ENCODE results near the gene RPS6KA5.
A peak's percentile ranks its signal among the peaks of the same experiment; 100 is the strongest.
"Not testable (repeated sequence)": the region's sequence is repeated elsewhere in the genome, so short reads cannot be mapped to it uniquely, and the experiment has no call there.

RPS6KA5 gene

GRCh38 chr14:90867501-90867900 lies 192.9 kb downstream of the RPS6KA5 start:
- Histone ChIP-seq H3K9ac (ENCODE audit: low read depth in 1 of 2, low read length in 2 of 2) (no peak overlapping the region), H3K4me1 (ENCODE audit: control insufficient read depth in 1 of 2, insufficient read depth in 2 of 2, low read length in 2 of 2) (peaks cover 0 to 5% of the 10 kb centered on the region in 2 donors), H3K36me3 (ENCODE audit: control insufficient read depth in 1 of 2, insufficient read depth in 2 of 2, low read length in 2 of 2) (peaks cover 1 to 5% of the 10 kb centered on the region in 2 donors), H3K4me3 (ENCODE audit: low read depth in 1 of 2, low read length in 2 of 2) (no peak overlapping the region), H3K9me3 (ENCODE audit: control insufficient read depth in 1 of 2, low read length in 2 of 2) (no peaks in the 10 kb centered on the region), H3K27ac (ENCODE audit: low read depth, low read length) (no peak overlapping the region), H3K27me3 (ENCODE audit: control insufficient read depth in 1 of 2, insufficient read depth in 2 of 2, low read length in 2 of 2) (no peaks in the 10 kb centered on the region)

GRCh38 chr14:90866833-90867232 lies 193.6 kb downstream of the RPS6KA5 start:
- no peak overlapping the region for H3K4me3 ChIP-seq (ENCODE audit: low read depth in 1 of 2, low read length in 2 of 2)
- peaks cover 0 to 3% of the 10 kb centered on the region in 2 donors for H3K4me1 ChIP-seq (ENCODE audit: control insufficient read depth in 1 of 2, insufficient read depth in 2 of 2, low read length in 2 of 2)
- peaks cover 0 to 1% of the 10 kb centered on the region in 2 donors for H3K36me3 ChIP-seq (ENCODE audit: control insufficient read depth in 1 of 2, insufficient read depth in 2 of 2, low read length in 2 of 2)
- no peak overlapping the region for H3K9ac ChIP-seq (ENCODE audit: low read depth in 1 of 2, low read length in 2 of 2)
- H3K27ac ChIP-seq (ENCODE audit: low read depth, low read length) = no peak overlapping the region
- no peaks in the 10 kb centered on the region for H3K27me3 ChIP-seq (ENCODE audit: control insufficient read depth in 1 of 2, insufficient read depth in 2 of 2, low read length in 2 of 2)
- H3K9me3 ChIP-seq (ENCODE audit: control insufficient read depth in 1 of 2, low read length in 2 of 2) = no peaks in the 10 kb centered on the region

GRCh38 chr14:90864741-90865140 lies 195.7 kb downstream of the RPS6KA5 start:
- no peaks in the 10 kb centered on the region for H3K36me3 ChIP-seq (ENCODE audit: control insufficient read depth in 1 of 2, insufficient read depth in 2 of 2, low read length in 2 of 2)
- H3K9ac ChIP-seq (ENCODE audit: low read depth in 1 of 2, low read length in 2 of 2) = no peak overlapping the region
- H3K4me3 ChIP-seq (ENCODE audit: low read depth in 1 of 2, low read length in 2 of 2) = no peak overlapping the region
- H3K27me3 ChIP-seq (ENCODE audit: control insufficient read depth in 1 of 2, insufficient read depth in 2 of 2, low read length in 2 of 2) = no peaks in the 10 kb centered on the region
- H3K27ac ChIP-seq (ENCODE audit: low read depth, low read length) = no peak overlapping the region
- no peaks in the 10 kb centered on the region for H3K4me1 ChIP-seq (ENCODE audit: control insufficient read depth in 1 of 2, insufficient read depth in 2 of 2, low read length in 2 of 2)
- H3K9me3 ChIP-seq (ENCODE audit: control insufficient read depth in 1 of 2, low read length in 2 of 2) = no peaks in the 10 kb centered on the region

- Histone ChIP-seq H3K4me1 (ENCODE audit: control insufficient read depth in 1 of 2, insufficient read depth in 2 of 2, low read length in 2 of 2) (no peaks in the 10 kb centered on the region), H3K4me3 (ENCODE audit: low read depth in 1 of 2, low read length in 2 of 2) (no peak overlapping the region), H3K27ac (ENCODE audit: low read depth, low read length) (no peak overlapping the region), H3K9me3 (ENCODE audit: control insufficient read depth in 1 of 2, low read length in 2 of 2) (no peaks in the 10 kb centered on the region), H3K9ac (ENCODE audit: low read depth in 1 of 2, low read length in 2 of 2) (no peak overlapping the region), H3K27me3 (ENCODE audit: control insufficient read depth in 1 of 2, insufficient read depth in 2 of 2, low read length in 2 of 2) (no peaks in the 10 kb centered on the region), H3K36me3 (ENCODE audit: control insufficient read depth in 1 of 2, insufficient read depth in 2 of 2, low read length in 2 of 2) (no peaks in the 10 kb centered on the region)
These were observed 201.9 kb downstream of the RPS6KA5 start for GRCh38 chr14:90858511-90858910.

GRCh38 chr14:90857866-90858265 lies 202.6 kb downstream of the RPS6KA5 start:
- Histone ChIP-seq H3K4me1 (ENCODE audit: control insufficient read depth in 1 of 2, insufficient read depth in 2 of 2, low read length in 2 of 2) (no peaks in the 10 kb centered on the region), H3K9me3 (ENCODE audit: control insufficient read depth in 1 of 2, low read length in 2 of 2) (no peaks in the 10 kb centered on the region), H3K27ac (ENCODE audit: low read depth, low read length) (no peak overlapping the region), H3K36me3 (ENCODE audit: control insufficient read depth in 1 of 2, insufficient read depth in 2 of 2, low read length in 2 of 2) (no peaks in the 10 kb centered on the region), H3K27me3 (ENCODE audit: control insufficient read depth in 1 of 2, insufficient read depth in 2 of 2, low read length in 2 of 2) (no peaks in the 10 kb centered on the region), H3K4me3 (ENCODE audit: low read depth in 1 of 2, low read length in 2 of 2) (peak overlapping the region in 1 of 2 donors; percentile 5), H3K9ac (ENCODE audit: low read depth in 1 of 2, low read length in 2 of 2) (no peak overlapping the region)

GRCh38 chr14:90856115-90856514 lies 204.3 kb downstream of the RPS6KA5 start:
- not testable (repeated sequence) for H3K27ac ChIP-seq (ENCODE audit: low read depth, low read length); H3K27me3 ChIP-seq (ENCODE audit: control insufficient read depth in 1 of 2, insufficient read depth in 2 of 2, low read length in 2 of 2); H3K36me3 ChIP-seq (ENCODE audit: control insufficient read depth in 1 of 2, insufficient read depth in 2 of 2, low read length in 2 of 2); H3K9me3 ChIP-seq (ENCODE audit: control insufficient read depth in 1 of 2, low read length in 2 of 2); H3K4me1 ChIP-seq (ENCODE audit: control insufficient read depth in 1 of 2, insufficient read depth in 2 of 2, low read length in 2 of 2); H3K4me3 ChIP-seq (ENCODE audit: low read depth in 1 of 2, low read length in 2 of 2); H3K9ac ChIP-seq (ENCODE audit: low read depth in 1 of 2, low read length in 2 of 2)

- Histone ChIP-seq H3K9ac (ENCODE audit: low read depth in 1 of 2, low read length in 2 of 2) (no peak overlapping the region), H3K9me3 (ENCODE audit: control insufficient read depth in 1 of 2, low read length in 2 of 2) (no peaks in the 10 kb centered on the region), H3K36me3 (ENCODE audit: control insufficient read depth in 1 of 2, insufficient read depth in 2 of 2, low read length in 2 of 2) (peaks cover 0 to 5% of the 10 kb centered on the region in 2 donors), H3K27me3 (ENCODE audit: control insufficient read depth in 1 of 2, insufficient read depth in 2 of 2, low read length in 2 of 2) (no peaks in the 10 kb centered on the region), H3K4me1 (ENCODE audit: control insufficient read depth in 1 of 2, insufficient read depth in 2 of 2, low read length in 2 of 2) (no peaks in the 10 kb centered on the region), H3K27ac (ENCODE audit: low read depth, low read length) (no peak overlapping the region), H3K4me3 (ENCODE audit: low read depth in 1 of 2, low read length in 2 of 2) (no peak overlapping the region)
These were observed 207.3 kb downstream of the RPS6KA5 start for GRCh38 chr14:90853116-90853515.

GRCh38 chr14:90851327-90852036 lies 209.0 kb downstream of the RPS6KA5 start:
- H3K4me1 ChIP-seq (ENCODE audit: control insufficient read depth in 1 of 2, insufficient read depth in 2 of 2, low read length in 2 of 2) = no peaks in the 10 kb centered on the region
- no peak overlapping the region for H3K27ac ChIP-seq (ENCODE audit: low read depth, low read length)

GRCh38 chr14:90850487-90850886 lies 210.0 kb downstream of the RPS6KA5 start:
- Histone ChIP-seq H3K9me3 (ENCODE audit: control insufficient read depth in 1 of 2, low read length in 2 of 2) (no peaks in the 10 kb centered on the region), H3K27me3 (ENCODE audit: control insufficient read depth in 1 of 2, insufficient read depth in 2 of 2, low read length in 2 of 2) (no peaks in the 10 kb centered on the region), H3K4me3 (ENCODE audit: low read depth in 1 of 2, low read length in 2 of 2) (no peak overlapping the region), H3K4me1 (ENCODE audit: control insufficient read depth in 1 of 2, insufficient read depth in 2 of 2, low read length in 2 of 2) (no peaks in the 10 kb centered on the region), H3K36me3 (ENCODE audit: control insufficient read depth in 1 of 2, insufficient read depth in 2 of 2, low read length in 2 of 2) (peaks cover 0 to 5% of the 10 kb centered on the region in 2 donors), H3K9ac (ENCODE audit: low read depth in 1 of 2, low read length in 2 of 2) (no peak overlapping the region), H3K27ac (ENCODE audit: low read depth, low read length) (no peak overlapping the region)

More at GRCh38 chr14:90851327-90852036, 209.0 kb downstream of the RPS6KA5 start:
- H3K9me3 ChIP-seq (ENCODE audit: control insufficient read depth in 1 of 2, low read length in 2 of 2) = no peaks in the 10 kb centered on the region
- H3K36me3 ChIP-seq (ENCODE audit: control insufficient read depth in 1 of 2, insufficient read depth in 2 of 2, low read length in 2 of 2) = peaks cover 0 to 5% of the 10 kb centered on the region in 2 donors
- no peak overlapping the region for H3K9ac ChIP-seq (ENCODE audit: low read depth in 1 of 2, low read length in 2 of 2)
- H3K4me3 ChIP-seq (ENCODE audit: low read depth in 1 of 2, low read length in 2 of 2) = no peak overlapping the region
- H3K27me3 ChIP-seq (ENCODE audit: control insufficient read depth in 1 of 2, insufficient read depth in 2 of 2, low read length in 2 of 2) = no peaks in the 10 kb centered on the region

- Histone ChIP-seq H3K27ac (ENCODE audit: low read depth, low read length) (no peak overlapping the region), H3K36me3 (ENCODE audit: control insufficient read depth in 1 of 2, insufficient read depth in 2 of 2, low read length in 2 of 2) (peaks cover 0 to 5% of the 10 kb centered on the region in 2 donors), H3K27me3 (ENCODE audit: control insufficient read depth in 1 of 2, insufficient read depth in 2 of 2, low read length in 2 of 2) (no peaks in the 10 kb centered on the region), H3K4me1 (ENCODE audit: control insufficient read depth in 1 of 2, insufficient read depth in 2 of 2, low read length in 2 of 2) (no peaks in the 10 kb centered on the region), H3K9ac (ENCODE audit: low read depth in 1 of 2, low read length in 2 of 2) (no peak overlapping the region), H3K4me3 (ENCODE audit: low read depth in 1 of 2, low read length in 2 of 2) (no peak overlapping the region), H3K9me3 (ENCODE audit: control insufficient read depth in 1 of 2, low read length in 2 of 2) (no peaks in the 10 kb centered on the region)
These were observed 210.5 kb downstream of the RPS6KA5 start for GRCh38 chr14:90849787-90850444.

All from duodenal mucosa (tissue), 2 donors.